Nephron progenitor cell (in vitro differentiated cells): ENCODE measurements around the gene PRKCQ.
"Not testable (repeated sequence)": the region's sequence is repeated elsewhere in the genome, so short reads cannot be mapped to it uniquely, and the experiment has no call there.

Experiments used
- DNase-seq: peaks from one replicate; pipeline ENCODE4 v3.0.0; 2021
- H3K27ac Mint-ChIP-seq: 2 replicates; pipeline ENCODE4 v1.8.0; 2021; ENCODE audit warnings: mild to moderate bottlenecking, moderate library complexity, mixed read lengths
- H3K27me3 Mint-ChIP-seq: 2 replicates; pipeline ENCODE4 v1.8.0; 2021; ENCODE audit warnings: mild to moderate bottlenecking, low read depth, mixed read lengths; ENCODE audit not compliant: poor library complexity
- H3K36me3 Mint-ChIP-seq: 2 replicates; pipeline ENCODE4 v1.8.0; 2021; ENCODE audit warnings: low read depth, mixed read lengths
- H3K4me1 Mint-ChIP-seq: 2 replicates; pipeline ENCODE4 v1.8.0; 2021; ENCODE audit warnings: mixed read lengths
- H3K4me3 Mint-ChIP-seq: 2 replicates; pipeline ENCODE4 v1.8.0; 2021; ENCODE audit warnings: mild to moderate bottlenecking, moderate library complexity, mixed read lengths
- H3K9me3 Mint-ChIP-seq: 2 replicates; pipeline ENCODE4 v1.8.0; 2021; ENCODE audit warnings: mild to moderate bottlenecking, moderate library complexity, mixed read lengths
- TF ChIP-seq, protein P1 (sequence below): fragments of 200-600 bp; sonication (generic); IDR thresholded peaks from 2 replicates; pipeline ENCODE4 v1.5.0; 2021; ENCODE audit warnings: antibody characterized with exemption

The PRKCQ gene

DNA sequence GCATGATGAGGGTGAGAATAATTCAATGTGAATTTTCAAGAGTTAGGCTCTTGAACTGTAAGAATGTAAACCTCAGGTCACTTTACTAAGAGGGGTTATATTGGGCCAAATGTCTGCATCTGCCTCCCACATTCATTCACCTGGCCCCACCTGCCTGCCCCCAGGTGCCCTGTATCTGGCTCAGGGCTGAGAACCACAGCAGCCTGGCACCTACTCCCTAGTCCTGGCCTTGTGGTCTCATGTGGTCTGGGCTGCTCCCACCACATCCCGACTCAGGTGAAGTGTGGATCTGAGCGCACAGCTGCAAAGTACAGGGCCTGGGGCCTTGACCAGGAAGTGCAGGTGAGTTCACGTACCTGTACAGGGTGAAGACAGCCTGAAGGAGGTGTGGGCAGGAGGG lies 195.2 kb downstream of the PRKCQ start:
- TF ChIP-seq, protein P1, sequence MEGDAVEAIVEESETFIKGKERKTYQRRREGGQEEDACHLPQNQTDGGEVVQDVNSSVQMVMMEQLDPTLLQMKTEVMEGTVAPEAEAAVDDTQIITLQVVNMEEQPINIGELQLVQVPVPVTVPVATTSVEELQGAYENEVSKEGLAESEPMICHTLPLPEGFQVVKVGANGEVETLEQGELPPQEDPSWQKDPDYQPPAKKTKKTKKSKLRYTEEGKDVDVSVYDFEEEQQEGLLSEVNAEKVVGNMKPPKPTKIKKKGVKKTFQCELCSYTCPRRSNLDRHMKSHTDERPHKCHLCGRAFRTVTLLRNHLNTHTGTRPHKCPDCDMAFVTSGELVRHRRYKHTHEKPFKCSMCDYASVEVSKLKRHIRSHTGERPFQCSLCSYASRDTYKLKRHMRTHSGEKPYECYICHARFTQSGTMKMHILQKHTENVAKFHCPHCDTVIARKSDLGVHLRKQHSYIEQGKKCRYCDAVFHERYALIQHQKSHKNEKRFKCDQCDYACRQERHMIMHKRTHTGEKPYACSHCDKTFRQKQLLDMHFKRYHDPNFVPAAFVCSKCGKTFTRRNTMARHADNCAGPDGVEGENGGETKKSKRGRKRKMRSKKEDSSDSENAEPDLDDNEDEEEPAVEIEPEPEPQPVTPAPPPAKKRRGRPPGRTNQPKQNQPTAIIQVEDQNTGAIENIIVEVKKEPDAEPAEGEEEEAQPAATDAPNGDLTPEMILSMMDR: no peak
- DNase-seq: no peak
- no peaks in the 10 kb centered on the region for H3K4me1 Mint-ChIP-seq
- no peak overlapping the region for H3K4me3 Mint-ChIP-seq
- peaks cover 23% of the 10 kb centered on the region for H3K36me3 Mint-ChIP-seq
- H3K27ac Mint-ChIP-seq: no peak overlapping the region
- H3K9me3 Mint-ChIP-seq: peaks cover 46% of the 10 kb centered on the region
- peaks cover 7% of the 10 kb centered on the region for H3K27me3 Mint-ChIP-seq

DNA sequence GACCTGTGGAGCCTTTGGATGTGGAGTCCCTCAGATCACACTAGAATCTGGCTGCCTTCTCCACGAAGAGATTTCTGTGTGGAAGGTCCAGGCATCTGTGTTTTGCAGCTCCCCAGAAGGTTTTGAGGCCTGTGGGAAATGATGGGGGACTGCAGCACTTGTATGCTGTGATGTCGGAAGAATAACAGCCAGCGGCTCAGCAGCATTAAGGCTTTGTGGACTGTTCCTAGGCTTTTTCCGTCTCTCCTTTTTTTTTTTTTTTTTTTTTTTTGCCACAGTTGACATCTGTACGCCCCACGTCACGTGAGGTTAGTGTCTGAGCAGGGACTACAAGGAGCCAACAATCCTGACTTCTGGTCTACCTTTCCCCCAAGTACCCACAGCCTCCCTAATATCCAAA lies 196.0 kb downstream of the PRKCQ start:
- Mint-ChIP-seq H3K4me1 (no peaks in the 10 kb centered on the region), H3K27ac (no peak overlapping the region), H3K36me3 (peaks cover 24% of the 10 kb centered on the region), H3K9me3 (peaks cover 46% of the 10 kb centered on the region), H3K27me3 (peaks cover 3% of the 10 kb centered on the region), H3K4me3 (no peak overlapping the region)
- TF ChIP-seq, protein P1: no peak
- no peak for DNase-seq

DNA sequence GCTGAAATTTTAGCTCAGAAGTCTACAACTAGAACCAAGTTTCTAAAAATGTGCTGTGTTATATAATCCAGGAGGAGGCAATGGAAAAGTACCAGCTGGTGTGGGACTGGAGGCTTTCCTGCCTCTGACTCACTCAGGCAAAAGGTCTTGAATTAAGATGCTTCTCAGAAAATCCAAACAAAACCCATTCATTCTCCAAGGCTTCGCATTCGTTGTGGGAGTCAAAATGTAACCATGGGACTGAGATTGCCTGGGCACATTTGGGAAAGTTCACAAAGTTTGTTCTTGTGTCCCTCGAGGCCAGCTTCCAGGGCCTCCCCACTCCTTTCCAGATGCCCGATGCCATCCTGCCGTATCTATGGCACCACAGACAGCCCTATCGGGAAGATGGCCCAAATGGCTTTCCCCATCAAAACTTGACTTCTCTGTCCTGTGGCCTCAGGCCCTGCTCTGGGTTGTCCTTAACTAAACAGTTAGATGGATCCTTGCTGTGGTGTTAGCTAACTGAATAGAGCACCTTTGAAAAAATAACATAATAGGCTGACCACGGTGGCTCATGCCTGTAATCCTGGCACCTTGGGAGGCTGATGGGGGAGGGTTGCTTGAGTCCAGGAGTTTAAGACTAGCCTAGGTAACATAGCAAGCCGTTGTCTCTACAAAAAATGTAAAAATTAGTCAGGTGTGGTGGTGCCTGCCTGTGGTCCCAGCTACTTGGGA lies 196.8 kb downstream of the PRKCQ start:
- Mint-ChIP-seq H3K27me3 (peaks cover 3% of the 10 kb centered on the region), H3K36me3 (peaks cover 25% of the 10 kb centered on the region), H3K4me1 (no peaks in the 10 kb centered on the region), H3K27ac (no peak overlapping the region), H3K4me3 (no peak overlapping the region), H3K9me3 (peaks cover 46% of the 10 kb centered on the region)
- DNase-seq: no peak
- TF ChIP-seq, protein P1: no peak

GRCh38 chr10:6382081-6382480 lies 198.0 kb downstream of the PRKCQ start:
- Mint-ChIP-seq H3K4me1 (no peaks in the 10 kb centered on the region), H3K4me3 (no peak overlapping the region), H3K27ac (no peak overlapping the region), H3K27me3 (peaks cover 3% of the 10 kb centered on the region), H3K36me3 (peaks cover 30% of the 10 kb centered on the region), H3K9me3 (peaks cover 57% of the 10 kb centered on the region)
- no peak for DNase-seq
- TF ChIP-seq, protein P1: no peak

DNA sequence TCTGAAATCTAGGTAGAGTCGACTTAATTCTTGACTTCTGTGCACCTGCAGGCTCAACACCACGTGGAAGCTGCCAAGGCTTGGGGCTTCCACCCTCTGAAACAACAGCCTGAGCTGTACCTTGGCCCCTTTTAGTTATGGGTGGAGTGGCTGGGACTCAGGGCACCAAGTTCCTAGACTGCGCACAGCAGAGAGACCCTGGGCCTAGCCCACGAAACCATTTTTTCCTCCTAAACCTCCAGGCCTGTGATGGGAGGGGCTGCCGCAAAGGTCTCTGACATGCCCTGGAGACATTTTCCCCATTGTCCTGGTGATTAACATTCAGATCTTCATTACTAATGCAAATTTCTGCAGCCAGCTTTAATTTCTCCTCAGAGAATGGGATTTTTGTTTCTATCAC lies 199.6 kb downstream of the PRKCQ start:
- not testable (repeated sequence) for H3K4me1 Mint-ChIP-seq, H3K4me3 Mint-ChIP-seq, H3K27me3 Mint-ChIP-seq, H3K27ac Mint-ChIP-seq, DNase-seq
- Mint-ChIP-seq H3K36me3 (peaks cover 33% of the 10 kb centered on the region), H3K9me3 (peaks cover 73% of the 10 kb centered on the region)

DNA sequence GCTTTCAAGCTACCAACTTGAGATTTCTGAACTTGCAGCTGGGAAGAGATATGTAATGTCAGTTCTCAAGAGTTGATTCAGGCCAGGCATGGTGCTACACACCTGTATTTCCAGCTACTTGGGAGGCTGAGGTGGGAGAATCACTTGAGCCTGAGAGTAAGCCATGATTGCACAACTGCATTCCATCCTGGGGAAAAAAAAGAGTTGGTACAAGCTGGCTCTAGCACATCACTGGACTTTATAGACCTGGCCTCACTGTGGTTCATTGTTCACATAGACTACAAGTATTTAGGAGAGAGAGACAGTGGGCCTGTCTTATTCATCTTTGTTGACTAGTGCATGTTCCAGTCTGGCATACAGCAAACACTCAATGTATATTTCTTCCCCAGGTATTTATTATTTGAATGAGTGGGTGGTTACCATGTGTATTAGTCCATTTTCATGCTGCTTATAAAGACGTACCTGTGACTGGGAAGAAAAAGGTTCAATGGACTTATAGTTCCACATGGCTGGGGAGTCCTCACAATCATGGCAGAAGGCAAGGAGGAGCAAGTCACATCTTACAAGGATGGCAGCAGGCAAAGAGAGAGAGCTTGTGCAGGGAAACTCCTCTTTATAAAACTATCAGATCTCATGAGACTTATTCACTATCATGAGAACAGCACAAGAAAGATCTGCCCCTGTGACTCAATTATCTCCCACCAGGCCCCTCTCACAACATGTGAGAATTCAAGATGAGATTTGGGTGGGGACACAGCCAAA lies 200.9 kb downstream of the PRKCQ start:
- Mint-ChIP-seq H3K27ac (no peak overlapping the region), H3K27me3 (peaks cover 3% of the 10 kb centered on the region), H3K4me1 (peaks cover 8% of the 10 kb centered on the region), H3K9me3 (peaks cover 75% of the 10 kb centered on the region), H3K36me3 (peaks cover 34% of the 10 kb centered on the region), H3K4me3 (no peak overlapping the region)
- DNase-seq: no peak
- TF ChIP-seq, protein P1: no peak
